ENCODE data around the gene TMEM94. TPM values are rescaled to one million over a fixed set of nuclear protein-coding genes. Genes with fewer than 3 reads are reported as not detected.

TMEM94 gene
- total and polyA plus RNA-seq, 9 of the 15 experiments (the other 6 are each of a cell fraction or from before 2014, with no cell fraction given): 0.35 to 48.1 (median 14.4) TPM

GRCh38 chr17:75542728-75543336, 86.4 kb downstream of the TMEM94 start (continued):
- no peak for TF ChIP-seq BRF2 (IDR thresholded peaks at IDR 0.05; ENCODE audit: borderline replicate concordance, insufficient read depth, insufficient read length)

- no peaks in the 10 kb centered on the region for H3K36me3 ChIP-seq (ENCODE audit: control insufficient read depth, insufficient read depth, low read length)
- no peaks in the 10 kb centered on the region for H3K9me3 ChIP-seq (replicated peaks; ENCODE audit: control insufficient read depth, insufficient read depth, low read depth, low read length)
- H3K4me2 ChIP-seq (ENCODE audit: insufficient read depth, low read length): no peak overlapping the region
- H3K79me2 ChIP-seq (ENCODE audit: control insufficient read depth, insufficient read depth, low read length): no peaks in the 10 kb centered on the region
- TF ChIP-seq SPI1 (IDR thresholded peaks at IDR 0.05; ENCODE audit: borderline replicate concordance, low read depth, low read length) (peak; percentile 59), CHD2 (IDR thresholded peaks at IDR 0.05; ENCODE audit: low read depth, low read length) (no peak)
- H2AFZ ChIP-seq (ENCODE audit: low read depth, low read length): no peak overlapping the region
- FAIRE-seq: no peak
- no TSS peak for BruUV-seq (replicated peaks)
- peaks cover 10% of the 10 kb centered on the region; the same call in 1 of the 2 replicates for H4K20me1 ChIP-seq (replicated peaks; ENCODE audit: control insufficient read depth, insufficient read depth, low read length)
- WGBS (ENCODE audit: insufficient coverage, low coverage, missing lambda C conversion rate): 67% methylated on average over 8 of the region's 8 CpGs
- in situ Hi-C loops (cut with MboI): no loop called here
- H3K27ac ChIP-seq (ENCODE audit: extremely low read depth, low read depth, low read length): no peak overlapping the region
- intact Hi-C loops (cut with micrococcal nuclease): no loop called here
- H3K9me1 ChIP-seq (ENCODE audit: control insufficient read depth, insufficient read depth, low read length): no peaks in the 10 kb centered on the region
- ChIA-PET CTCF (ENCODE audit: low intra/inter-chr PET ratio) (no interaction called here), POLR2A (interaction anchor here (0.8 kb wide), 2 partner anchors 13 to 19 kb away, joined by 3 to 4 read pairs; partner anchors contain the start of gene LLGL2)
- no peak for ATAC-seq
- no peak overlapping the region for H3K4me3 ChIP-seq
- H3K27me3 ChIP-seq (ENCODE audit: control insufficient read depth in 2 of 2, insufficient read depth in 2 of 2, low read length in 2 of 2): no peaks in the 10 kb centered on the region
- H3K9ac ChIP-seq (ENCODE audit: insufficient read depth in 1 of 2, low read depth in 2 of 2, low read length in 2 of 2): peak overlapping the region in 1 of 2 experiments; percentile 24; a peak in 2 of 4 replicates
- DNase-seq (ENCODE audit: extremely low read depth in 1 of 4, low spot score in 3 of 4): no peak
- H3K4me1 ChIP-seq (replicated peaks in 1 of 2; ENCODE audit: control insufficient read depth in 2 of 2, insufficient read depth in 2 of 2, low read length in 2 of 2): peaks cover 6 to 47% of the 10 kb centered on the region in 2 experiments; a peak in 3 of 5 replicates
Measured at GRCh38 chr17:75544250-75544649, 87.8 kb downstream of the TMEM94 start.
